HG03575 (cell line): Measurements from ENCODE around the gene MSRB1.
"Not testable (repeated sequence)": the region's sequence is repeated elsewhere in the genome, so short reads cannot be mapped to it uniquely, and the experiment has no call there.

Source experiments
- ATAC-seq: cut with Tn5 transposase; IDR thresholded peaks from one replicate; pipeline ENCODE4 v1.9.1; 2021; ENCODE audit not compliant: unreplicated experiment, insufficient number of reproducible peaks, low FRiP score; ENCODE audit errors: extremely low read depth

Gene MSRB1

GRCh38 chr16:1908983-1909382 lies 34.0 kb downstream of the MSRB1 start:
- no peak for ATAC-seq

GRCh38 chr16:1908184-1908583 lies 34.8 kb downstream of the MSRB1 start:
- ATAC-seq = no peak

- no peak for ATAC-seq
Observed at GRCh38 chr16:1907226-1907860, 35.7 kb downstream of the MSRB1 start.

- no peak for ATAC-seq
Observed at GRCh38 chr16:1906846-1907165, 36.2 kb downstream of the MSRB1 start.

GRCh38 chr16:1906055-1906845 lies 36.7 kb downstream of the MSRB1 start:
- ATAC-seq = no peak

- no peak for ATAC-seq
Observed at GRCh38 chr16:1903845-1904840, 38.9 kb downstream of the MSRB1 start.

- ATAC-seq = no peak
Observed at GRCh38 chr16:1903220-1903574, 39.8 kb downstream of the MSRB1 start.

- no peak for ATAC-seq
Observed at GRCh38 chr16:1902547-1903219, 40.3 kb downstream of the MSRB1 start.

GRCh38 chr16:1900452-1900774 lies 42.6 kb downstream of the MSRB1 start:
- no peak for ATAC-seq

- ATAC-seq = no peak
Observed at GRCh38 chr16:1899641-1900451, 43.2 kb downstream of the MSRB1 start.

- ATAC-seq = not testable (repeated sequence)
Observed at GRCh38 chr16:1897692-1898091, 45.3 kb downstream of the MSRB1 start.

GRCh38 chr16:1895949-1896675 lies 46.9 kb downstream of the MSRB1 start:
- no peak for ATAC-seq

- ATAC-seq = no peak
Observed at GRCh38 chr16:1895068-1895467, 47.9 kb downstream of the MSRB1 start.

- ATAC-seq = no peak
Observed at GRCh38 chr16:1890708-1891050, 52.3 kb downstream of the MSRB1 start.

- no peak for ATAC-seq
Observed at GRCh38 chr16:1890024-1890707, 52.8 kb downstream of the MSRB1 start.
